GM12892 (cell line): ENCODE results near the gene PRKAR1A.

Experiments used
- POLR2A ChIP-seq: IDR thresholded peaks from 2 replicates; pipeline ENCODE4 v1.6.1; 2011; ENCODE audit warnings: low read depth, low read length, control low read depth
- POLR2AphosphoS5 ChIP-seq: IDR thresholded peaks from 2 replicates; pipeline ENCODE4 v1.6.1; 2011; ENCODE audit warnings: low read depth, low read length, control low read depth

GRCh38 chr17:68495081-68495480, 17.1 kb upstream of the PRKAR1A start:
- TF ChIP-seq POLR2AphosphoS5 (no peak), POLR2A (no peak)
